Keratinocyte (primary cell): ENCODE data around the gene POLR1A. TPM values are rescaled to one million over a fixed set of nuclear protein-coding genes. Genes with fewer than 3 reads are reported as not detected.

Source experiments
- DNase-seq: peaks from one replicate; pipeline ENCODE4 v3.0.0-alpha.2; 2011; ENCODE audit warnings: low read depth, missing footprints, low spot score
- FAIRE-seq: peaks from 2 replicates; lab custom pipeline; 2011; peaks lifted over from hg19 to GRCh38; lab: Jason Lieb, UNC
- H2AFZ ChIP-seq: 2 replicates; pipeline ENCODE4 v1.6.0; 2012; ENCODE audit warnings: low read length, control low read depth, inconsistent platforms; ENCODE audit not compliant: control insufficient read depth
- H3K27ac ChIP-seq: 2 replicates; pipeline ENCODE4 v1.5.1; 2011; ENCODE audit warnings: low read length; ENCODE audit not compliant: control insufficient read depth, insufficient read depth
- H3K27me3 ChIP-seq: 3 replicates; pipeline ENCODE4 v1.6.0; 2011; ENCODE audit warnings: low read length; ENCODE audit not compliant: control insufficient read depth, insufficient read depth; ENCODE audit errors: extremely low read depth
- H3K36me3 ChIP-seq, 2 experiments: 2 replicates in 1 of 2; 3 replicates in 1 of 2; pipeline ENCODE4 v1.5.1; 2011; ENCODE audit warnings: low read length in 2 of 2, mild to moderate bottlenecking in 1 of 2; ENCODE audit not compliant: control insufficient read depth in 2 of 2, insufficient read depth in 2 of 2; ENCODE audit errors: extremely low read depth in 1 of 2
- H3K4me1 ChIP-seq: 3 replicates; pipeline ENCODE4 v1.5.1; 2011; ENCODE audit warnings: low read length; ENCODE audit not compliant: control insufficient read depth, insufficient read depth; ENCODE audit errors: extremely low read depth
- H3K4me2 ChIP-seq: 3 replicates; pipeline ENCODE4 v1.6.0; 2011; ENCODE audit warnings: low read depth, low read length; ENCODE audit not compliant: control insufficient read depth, insufficient read depth; ENCODE audit errors: extremely low read depth
- H3K4me3 ChIP-seq, 3 experiments: fragments of 200-600 bp in 1 of 3; sonication (generic) in 1 of 3; 2 replicates in 2 of 3; 3 replicates in 1 of 3; pipeline ENCODE4 v1.5.1; 2011 to 2016; ENCODE audit warnings: low read length in 3 of 3, mild to moderate bottlenecking in 3 of 3, control low read depth in 2 of 3, inconsistent platforms in 1 of 3, low read depth in 1 of 3, mixed read lengths in 1 of 3, mixed run types in 1 of 3, moderate library complexity in 1 of 3; ENCODE audit not compliant: control insufficient read depth in 2 of 3, insufficient read depth in 2 of 3; ENCODE audit errors: extremely low read depth in 1 of 3
- H3K79me2 ChIP-seq: 2 replicates; pipeline ENCODE4 v1.6.0; 2012; ENCODE audit warnings: low read length; ENCODE audit not compliant: control insufficient read depth, insufficient read depth
- H3K9ac ChIP-seq: 3 replicates; pipeline ENCODE4 v1.6.0; 2011; ENCODE audit warnings: low read length; ENCODE audit not compliant: control insufficient read depth, insufficient read depth; ENCODE audit errors: extremely low read depth
- H3K9me1 ChIP-seq: 3 replicates; pipeline ENCODE4 v1.6.0; 2011; ENCODE audit warnings: low read length; ENCODE audit not compliant: control insufficient read depth, insufficient read depth; ENCODE audit errors: extremely low read depth
- H3K9me3 ChIP-seq: 2 replicates; pipeline ENCODE4 v1.5.1; 2012; ENCODE audit warnings: low read depth, low read length; ENCODE audit not compliant: control insufficient read depth
- H4K20me1 ChIP-seq: 3 replicates; pipeline ENCODE4 v1.6.0; 2011; ENCODE audit warnings: low read length; ENCODE audit not compliant: control insufficient read depth, insufficient read depth; ENCODE audit errors: extremely low read depth
- EZH2 ChIP-seq: IDR thresholded peaks from one replicate; pipeline ENCODE4 v1.6.1; 2012; ENCODE audit warnings: inconsistent platforms, mild to moderate bottlenecking, low read length, moderate library complexity
- dilution Hi-C: fragments of 300-500 bp; cut with MboI; formaldehyde crosslinking; loops from one replicate; pipeline ENCODE4 v1.7.0; 2020; ENCODE audit warnings: low sequenced_read_pairs; ENCODE audit not compliant: extremely low pct_ligation_motif_present
- polyA plus RNA-seq, 5 experiments: library from polyadenylated mRNA; depleted of rRNA in 3 of 5; stranded (reverse) in 3 of 5; stranded (forward) in 1 of 5; unstranded in 1 of 5; fragments of >200 nt; gene quantifications; 1 replicate in 1 of 5; 2 replicates in 3 of 5; 3 replicates in 1 of 5; pipeline versions ENCODE4 v1.2.1 to v1.2.3, GENCODE V29; 2011 to 2012; ENCODE audit warnings: missing spikeins in 2 of 5, low read depth in 1 of 5, low replicate concordance in 1 of 5
- TF ChIP-seq, protein P1 (sequence below), 3 experiments: IDR thresholded peaks in 1 of 3; conservative IDR thresholded peaks in 1 of 3; optimal IDR thresholded peaks in 1 of 3; 2 replicates in 2 of 3; 3 replicates in 1 of 3; pipeline versions ENCODE3 to v1.5.1; 2011; ENCODE audit warnings: low read length in 3 of 3, mild to moderate bottlenecking in 3 of 3, moderate library complexity in 2 of 3, control low read depth in 1 of 3, inconsistent platforms in 1 of 3; ENCODE audit not compliant: insufficient read depth in 2 of 3; ENCODE audit errors: extremely low read depth in 1 of 3

Gene POLR1A
- polyA plus RNA-seq, 1 donor (not counting 4 experiments of a cell fraction or from before 2014, with no cell fraction given), result 16.1 TPM

DNA sequence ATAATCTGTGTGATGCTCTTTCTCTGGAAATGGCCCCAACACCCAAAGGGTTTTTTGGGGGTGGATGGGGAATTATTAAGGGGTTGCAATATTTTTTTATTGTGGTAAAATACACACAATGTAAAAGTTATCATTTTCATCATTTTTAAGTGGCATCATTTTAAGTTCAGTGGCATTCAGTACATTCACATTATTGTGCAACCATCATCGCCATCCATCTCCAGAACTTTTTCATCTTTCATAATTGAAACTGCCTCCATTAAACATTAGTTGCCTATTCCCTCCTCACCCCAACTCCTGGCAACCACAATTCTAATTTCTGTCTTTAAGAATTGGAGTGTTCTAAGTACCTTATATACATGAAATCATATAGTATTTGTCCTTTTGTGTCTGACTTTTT is 90.0 kb downstream of the POLR1A start:
- H3K9ac ChIP-seq, result no peak overlapping the region
- no peak for FAIRE-seq

DNA sequence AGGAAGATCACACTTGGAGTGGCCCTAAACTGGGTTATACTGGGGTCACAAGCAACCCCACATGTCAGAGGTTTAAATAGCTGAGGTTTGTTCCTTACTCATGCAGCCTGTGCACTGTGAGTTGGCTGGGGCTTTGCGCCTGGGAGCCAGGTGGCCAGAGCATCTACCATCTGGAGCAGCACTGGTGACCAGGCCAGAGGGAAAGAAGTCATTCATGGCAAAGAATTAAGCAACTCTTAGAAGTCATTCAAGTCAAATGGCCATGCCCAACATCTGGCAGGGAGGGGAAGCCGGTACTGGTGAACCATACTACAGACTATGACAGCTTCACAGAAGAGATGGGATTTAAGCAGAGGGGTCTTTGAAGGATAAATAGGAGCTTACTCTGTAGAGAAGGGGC is 90.7 kb downstream of the POLR1A start:
- H3K4me1 ChIP-seq, result peaks cover 9% of the 10 kb centered on the region
- H3K4me2 ChIP-seq, result no peak overlapping the region
- H3K9ac ChIP-seq, result no peak overlapping the region
- DNase-seq (no peak), FAIRE-seq (no peak)
- peaks cover 3% of the 10 kb centered on the region for H3K9me3 ChIP-seq
- H3K9me1 ChIP-seq, result no peaks in the 10 kb centered on the region
- H4K20me1 ChIP-seq, result no peaks in the 10 kb centered on the region
- no peaks in the 10 kb centered on the region for H3K27me3 ChIP-seq
- H3K36me3 ChIP-seq, result no peaks in the 10 kb centered on the region
- H2AFZ ChIP-seq, result no peak overlapping the region
- H3K27ac ChIP-seq, result no peak overlapping the region
- no peak overlapping the region for H3K4me3 ChIP-seq
- H3K79me2 ChIP-seq, result no peaks in the 10 kb centered on the region
- TF ChIP-seq EZH2, result no peak
- TF ChIP-seq, protein P1, sequence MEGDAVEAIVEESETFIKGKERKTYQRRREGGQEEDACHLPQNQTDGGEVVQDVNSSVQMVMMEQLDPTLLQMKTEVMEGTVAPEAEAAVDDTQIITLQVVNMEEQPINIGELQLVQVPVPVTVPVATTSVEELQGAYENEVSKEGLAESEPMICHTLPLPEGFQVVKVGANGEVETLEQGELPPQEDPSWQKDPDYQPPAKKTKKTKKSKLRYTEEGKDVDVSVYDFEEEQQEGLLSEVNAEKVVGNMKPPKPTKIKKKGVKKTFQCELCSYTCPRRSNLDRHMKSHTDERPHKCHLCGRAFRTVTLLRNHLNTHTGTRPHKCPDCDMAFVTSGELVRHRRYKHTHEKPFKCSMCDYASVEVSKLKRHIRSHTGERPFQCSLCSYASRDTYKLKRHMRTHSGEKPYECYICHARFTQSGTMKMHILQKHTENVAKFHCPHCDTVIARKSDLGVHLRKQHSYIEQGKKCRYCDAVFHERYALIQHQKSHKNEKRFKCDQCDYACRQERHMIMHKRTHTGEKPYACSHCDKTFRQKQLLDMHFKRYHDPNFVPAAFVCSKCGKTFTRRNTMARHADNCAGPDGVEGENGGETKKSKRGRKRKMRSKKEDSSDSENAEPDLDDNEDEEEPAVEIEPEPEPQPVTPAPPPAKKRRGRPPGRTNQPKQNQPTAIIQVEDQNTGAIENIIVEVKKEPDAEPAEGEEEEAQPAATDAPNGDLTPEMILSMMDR (optimal IDR thresholded peaks at IDR 0.05 in 1 of 3, IDR thresholded peaks at IDR 0.05 in 1 of 3, conservative IDR thresholded peaks at IDR 0.05 in 1 of 3; ENCODE audit: extremely low read depth in 1 of 3, insufficient read depth in 2 of 3, low read length in 3 of 3), result no peak
- dilution Hi-C loops, result no loop called here

More for the DNA sequence above, 90.0 kb downstream of the POLR1A start:
- Histone ChIP-seq H2AFZ (no peak overlapping the region), H3K79me2 (no peaks in the 10 kb centered on the region), H3K27me3 (no peaks in the 10 kb centered on the region), H4K20me1 (no peaks in the 10 kb centered on the region), H3K9me1 (no peaks in the 10 kb centered on the region), H3K4me1 (peaks cover 9% of the 10 kb centered on the region), H3K36me3 (no peaks in the 10 kb centered on the region), H3K4me2 (no peak overlapping the region), H3K27ac (no peak overlapping the region), H3K4me3 (no peak overlapping the region), H3K9me3 (peaks cover 3% of the 10 kb centered on the region)
- TF ChIP-seq, protein P1 (optimal IDR thresholded peaks at IDR 0.05 in 1 of 3, IDR thresholded peaks at IDR 0.05 in 1 of 3, conservative IDR thresholded peaks at IDR 0.05 in 1 of 3; ENCODE audit: extremely low read depth in 1 of 3, insufficient read depth in 2 of 3, low read length in 3 of 3), result no peak
- TF ChIP-seq EZH2, result no peak
- DNase-seq, result no peak
- dilution Hi-C loops, result no loop called here
